ENCODE measurements around the gene ASCL3. TPM values are rescaled to one million over a fixed set of nuclear protein-coding genes. Genes with fewer than 3 reads are reported as not detected.

The ASCL3 gene
- total and polyA plus RNA-seq, 2 experiments from 2014 or later = not detected

Small RNAs within 50 kb of the gene (small RNA-seq; reads per million reads assigned to genes)
- gene RF00019 (ENCODE audit: low replicate concordance) = not detected

Other genes with a start within 250 kb of the ASCL3 start
- 14.0 and 16.7 TPM in 2 replicates for gene AKIP1, start 31.8 kb downstream of the ASCL3 start, total RNA-seq (2014; rRNA removed; shearing (Covaris generic))
- gene AKIP1, start 31.8 kb downstream of the ASCL3 start, polyA plus RNA-seq (2016; fragmentation: Nextera tagmentation; extraction: Ambion mirVana) = 11.1 and 11.2 TPM in 2 replicates
- not detected in 2 replicates for gene C11orf16, start 10.1 kb downstream of the ASCL3 start, total RNA-seq (2014; rRNA removed; shearing (Covaris generic))
- gene C11orf16, start 10.1 kb downstream of the ASCL3 start, polyA plus RNA-seq (2016; fragmentation: Nextera tagmentation; extraction: Ambion mirVana) = 0.31 TPM in 1 of 2 replicates, not detected in the other
- gene TMEM9B, start 21.4 kb upstream of the ASCL3 start, total RNA-seq (2014; rRNA removed; shearing (Covaris generic)) = 9.7 and 10.4 TPM in 2 replicates
- 10.2 and 12.9 TPM in 2 replicates for gene TMEM9B, start 21.4 kb upstream of the ASCL3 start, polyA plus RNA-seq (2016; fragmentation: Nextera tagmentation; extraction: Ambion mirVana)
- gene NRIP3, start 61.0 kb upstream of the ASCL3 start, total RNA-seq (2014; rRNA removed; shearing (Covaris generic)) = 7.9 and 8.0 TPM in 2 replicates
- 3.0 and 3.2 TPM in 2 replicates for gene NRIP3, start 61.0 kb upstream of the ASCL3 start, polyA plus RNA-seq (2016; fragmentation: Nextera tagmentation; extraction: Ambion mirVana)
- gene SCUBE2, start 148.6 kb upstream of the ASCL3 start, total RNA-seq (2014; rRNA removed; shearing (Covaris generic)) = 0.63 TPM in 1 of 2 replicates, not detected in the other
- gene SCUBE2, start 148.6 kb upstream of the ASCL3 start, polyA plus RNA-seq (2016; fragmentation: Nextera tagmentation; extraction: Ambion mirVana) = 0.47 and 1.2 TPM in 2 replicates